GM23248 (cell line): ENCODE results near the gene FAM53A. TPM values are rescaled to one million over a fixed set of nuclear protein-coding genes. Genes with fewer than 3 reads are reported as not detected.

Experiments
- DNase-seq: peaks from one replicate; pipeline ENCODE4 v3.0.0-alpha.2; 2015
- H2AFZ ChIP-seq: fragments of 200-600 bp; sonication (generic); 2 replicates; pipeline ENCODE4 v1.6.1; 2016; ENCODE audit warnings: antibody characterized with exemption
- H3F3A ChIP-seq: fragments of 200-600 bp; sonication (generic); 2 replicates; pipeline ENCODE4 v1.6.1; 2016; ENCODE audit warnings: mild to moderate bottlenecking, antibody characterized with exemption, mixed run types; ENCODE audit not compliant: insufficient read depth
- H3K27ac ChIP-seq: fragments of 200-600 bp; sonication (generic); 2 replicates; pipeline ENCODE4 v1.5.1; 2016; ENCODE audit warnings: mild to moderate bottlenecking
- H3K27me3 ChIP-seq: fragments of 200-600 bp; sonication (generic); replicated peaks from 2 replicates; pipeline ENCODE4 v1.6.1; 2016; ENCODE audit warnings: mild to moderate bottlenecking; ENCODE audit not compliant: insufficient read depth
- H3K36me3 ChIP-seq: fragments of 200-600 bp; sonication (generic); 2 replicates; pipeline ENCODE4 v1.6.1; 2016; ENCODE audit warnings: low read depth, mild to moderate bottlenecking
- H3K4me1 ChIP-seq: fragments of 200-600 bp; sonication (generic); 2 replicates; pipeline ENCODE4 v1.6.1; 2016; ENCODE audit warnings: mild to moderate bottlenecking; ENCODE audit not compliant: insufficient read depth
- H3K4me2 ChIP-seq: fragments of 200-600 bp; sonication (generic); one replicate; pipeline ENCODE4 v1.6.1; 2016; ENCODE audit warnings: mild to moderate bottlenecking; ENCODE audit not compliant: unreplicated experiment
- H3K4me3 ChIP-seq: fragments of 200-600 bp; sonication (generic); 2 replicates; pipeline ENCODE4 v1.5.1; 2016; ENCODE audit warnings: mild to moderate bottlenecking
- H3K79me2 ChIP-seq: fragments of 200-600 bp; sonication (generic); 2 replicates; pipeline ENCODE4 v1.6.1; 2016; ENCODE audit warnings: mild to moderate bottlenecking; ENCODE audit not compliant: insufficient read depth
- H3K9ac ChIP-seq: fragments of 200-600 bp; sonication (generic); 2 replicates; pipeline ENCODE4 v1.6.1; 2016; ENCODE audit warnings: mild to moderate bottlenecking
- H3K9me2 ChIP-seq: fragments of 200-600 bp; sonication (generic); 2 replicates; pipeline ENCODE4 v1.6.1; 2016; ENCODE audit warnings: mixed run types, mild to moderate bottlenecking, moderate library complexity; ENCODE audit not compliant: insufficient read depth
- H3K9me3 ChIP-seq: fragments of 200-600 bp; sonication (generic); one replicate; pipeline ENCODE4 v1.6.1; 2017; ENCODE audit warnings: low read depth
- H4K20me1 ChIP-seq: fragments of 200-600 bp; sonication (generic); 2 replicates; pipeline ENCODE4 v1.6.0; 2016; ENCODE audit not compliant: insufficient read depth
- EZH2 ChIP-seq: fragments of 200-600 bp; sonication (generic); IDR thresholded peaks from 2 replicates; pipeline ENCODE4 v1.6.1; 2018; ENCODE audit warnings: antibody characterized with exemption, mild to moderate bottlenecking; ENCODE audit not compliant: insufficient read depth, poor library complexity, severe bottlenecking
- EZH2phosphoT487 ChIP-seq: fragments of 200-600 bp; sonication (generic); IDR thresholded peaks from 2 replicates; pipeline ENCODE4 v1.6.1; 2018; ENCODE audit warnings: antibody characterized with exemption, moderate library complexity, mild to moderate bottlenecking, low read depth; ENCODE audit not compliant: insufficient read depth
- WGBS, 2 experiments: methylation state at CpG; one replicate each; pipeline ENCODE4 v1.1.6; 2015 to 2017; ENCODE audit warnings: low lambda C conversion rate in 2 of 2, low coverage in 1 of 2; ENCODE audit errors: missing lambda C conversion rate in 2 of 2; 5-methylcytosine and 5-hydroxymethylcytosine counted together
- in situ Hi-C: fragments of 300-500 bp; cut with MboI; formaldehyde crosslinking; loops from 2 replicates; pipeline ENCODE4 v1.15.0; 2020
- polyA plus RNA-seq: library from polyadenylated mRNA; unstranded; fragments of >200 nt; fragmentation: Nextera tagmentation; extraction: Ambion mirVana; gene quantifications from 2 replicates; pipeline ENCODE4 v1.2.1, GENCODE V29; 2016
- total RNA-seq: library from RNA; depleted of rRNA; stranded (reverse); fragments of >200 nt; shearing (Covaris generic); gene quantifications from 2 replicates; pipeline ENCODE4 v1.2.3, GENCODE V29; 2014

The FAM53A gene
- total and polyA plus RNA-seq, 2 experiments from 2014 or later: 2.8 to 3.8 TPM

DNA sequence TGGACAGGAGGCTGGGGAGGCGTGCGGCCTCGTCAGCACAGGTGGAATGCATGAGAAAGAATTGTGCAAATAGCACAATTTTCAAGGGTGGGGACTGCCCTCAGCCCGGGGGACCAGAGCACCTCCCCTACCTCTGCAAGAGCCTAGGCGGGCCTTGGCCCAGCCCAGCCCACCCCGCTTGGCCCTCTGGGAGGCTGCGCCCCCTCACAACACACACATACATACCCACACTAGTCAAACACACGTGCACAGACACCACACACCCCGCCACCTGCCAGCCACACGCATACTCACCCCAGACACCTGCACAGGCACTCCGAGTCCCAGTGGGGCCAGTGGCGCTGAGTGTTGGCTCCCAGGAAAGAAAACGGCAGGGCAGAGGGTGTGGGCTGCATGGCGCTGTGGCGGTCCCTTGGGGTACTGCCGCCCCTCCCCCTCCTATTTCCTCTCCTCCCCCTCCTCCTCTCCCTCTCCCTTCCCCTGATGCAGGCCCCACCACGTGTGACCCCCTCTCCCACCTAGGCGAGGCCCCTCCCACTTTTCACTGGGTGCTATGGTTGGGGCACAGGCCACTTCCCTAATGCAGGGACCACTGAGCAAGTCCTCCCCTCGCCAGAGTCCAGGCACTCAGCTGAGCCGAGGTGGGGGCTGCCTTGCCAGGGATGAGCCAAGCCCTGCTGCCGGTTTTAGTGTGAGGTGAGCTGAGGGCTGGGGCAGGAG lies 84.5 kb downstream of the FAM53A start:
- DNase-seq: no peak
- Histone ChIP-seq H3K9ac (no peak overlapping the region), H3F3A (no peaks in the 10 kb centered on the region), H2AFZ (no peak overlapping the region), H3K9me3 (no peaks in the 10 kb centered on the region), H3K27me3 (no peaks in the 10 kb centered on the region), H3K36me3 (no peaks in the 10 kb centered on the region), H3K4me1 (no peaks in the 10 kb centered on the region), H3K4me3 (no peak overlapping the region), H3K9me2 (no peaks in the 10 kb centered on the region), H4K20me1 (no peaks in the 10 kb centered on the region), H3K79me2 (no peaks in the 10 kb centered on the region), H3K27ac (no peak overlapping the region), H3K4me2 (no peak overlapping the region)
- WGBS, 2 experiments: 65% methylated on average over 11 to 21 of the region's 21 CpGs
- in situ Hi-C loops: no loop called here
- TF ChIP-seq EZH2: no peak

DNA sequence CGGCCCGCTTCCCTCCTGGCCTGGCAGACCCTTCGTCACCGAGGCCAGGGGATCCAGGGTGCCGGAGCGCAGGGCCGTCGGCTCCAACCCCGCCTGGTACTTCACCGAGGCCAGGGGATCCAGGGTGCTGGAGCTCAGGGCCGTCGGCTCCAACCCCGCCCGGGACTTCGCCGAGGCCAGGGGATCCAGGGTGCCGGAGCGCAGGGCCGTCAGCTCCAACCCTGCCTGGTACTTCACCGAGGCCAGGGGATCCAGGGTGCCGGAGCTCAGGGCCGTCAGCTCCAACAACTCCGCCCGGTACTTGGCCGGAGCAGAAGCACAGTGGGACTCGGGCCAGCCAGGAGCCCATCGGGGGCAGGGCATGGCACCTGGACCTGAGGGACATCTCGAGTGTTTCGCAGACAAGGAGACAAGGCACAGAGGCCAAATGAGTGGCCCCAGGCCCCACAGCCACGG lies 85.1 kb downstream of the FAM53A start:
- no peak overlapping the region for H2AFZ ChIP-seq
- H3K36me3 ChIP-seq: no peaks in the 10 kb centered on the region
- 67% methylated on average over 10 to 19 of the region's 30 CpGs for WGBS, 2 experiments
- no peak for DNase-seq
- H3K9ac ChIP-seq: no peak overlapping the region
- no peaks in the 10 kb centered on the region for H3F3A ChIP-seq
- no peak overlapping the region for H3K4me3 ChIP-seq
- H3K27ac ChIP-seq: no peak overlapping the region
- H3K27me3 ChIP-seq: no peaks in the 10 kb centered on the region
- no peaks in the 10 kb centered on the region for H3K4me1 ChIP-seq
- no peaks in the 10 kb centered on the region for H4K20me1 ChIP-seq
- in situ Hi-C loops: no loop called here
- H3K9me3 ChIP-seq: no peaks in the 10 kb centered on the region
- H3K79me2 ChIP-seq: no peaks in the 10 kb centered on the region
- no peaks in the 10 kb centered on the region for H3K9me2 ChIP-seq
- H3K4me2 ChIP-seq: no peak overlapping the region
- TF ChIP-seq EZH2 (no peak), EZH2phosphoT487 (no peak)

DNA sequence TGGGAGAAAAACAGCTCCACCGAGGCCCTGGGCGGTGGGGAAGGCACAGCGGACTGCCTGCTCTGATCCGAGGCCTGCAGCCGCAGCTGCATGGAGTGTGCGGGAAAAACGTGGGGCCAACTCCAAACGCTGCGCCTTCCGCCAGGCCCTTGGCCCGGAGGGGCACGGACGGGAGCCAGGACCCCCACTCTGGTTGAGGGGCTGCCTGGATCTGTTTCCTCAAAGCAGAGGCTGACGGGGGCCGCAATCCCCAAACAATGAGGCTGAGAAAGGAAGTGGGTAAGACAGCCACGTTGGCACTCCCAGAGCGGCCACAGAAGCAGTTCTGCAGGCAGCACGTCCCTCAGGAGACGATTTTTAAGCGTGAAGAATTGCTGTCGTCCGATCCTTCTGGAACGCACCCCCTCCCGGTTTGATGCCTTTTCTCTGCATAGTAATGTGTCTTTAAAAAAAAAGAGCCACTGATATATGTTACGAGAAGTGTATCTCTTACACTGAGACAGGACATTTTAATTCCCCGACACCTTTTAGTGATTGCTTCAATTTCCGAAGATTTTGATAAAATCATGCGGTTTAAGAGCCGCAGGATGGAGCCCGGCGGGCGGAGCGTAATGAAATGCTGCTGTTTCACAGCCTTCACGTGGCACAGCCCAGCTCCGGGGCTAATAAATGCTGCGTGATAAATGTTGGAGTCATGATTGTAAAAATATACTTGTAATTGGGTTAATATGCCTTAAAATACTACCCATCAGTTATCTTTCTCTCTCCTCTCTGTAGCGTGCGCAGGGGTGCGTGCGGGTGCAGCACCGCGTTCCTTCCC lies 85.7 kb downstream of the FAM53A start:
- no peaks in the 10 kb centered on the region for H3F3A ChIP-seq
- no peaks in the 10 kb centered on the region for H3K4me1 ChIP-seq
- no peak overlapping the region for H3K9ac ChIP-seq
- no peak overlapping the region for H3K4me3 ChIP-seq
- no peak overlapping the region for H3K4me2 ChIP-seq
- no peaks in the 10 kb centered on the region for H3K79me2 ChIP-seq
- H3K27ac ChIP-seq: no peak overlapping the region
- no peaks in the 10 kb centered on the region for H3K27me3 ChIP-seq
- H4K20me1 ChIP-seq: no peaks in the 10 kb centered on the region
- H2AFZ ChIP-seq: no peak overlapping the region
- WGBS, 2 experiments: 86 to 88% methylated on average over 38 to 42 of the region's 42 CpGs
- no peak for DNase-seq
- TF ChIP-seq EZH2phosphoT487 (no peak), EZH2 (no peak)
- no peaks in the 10 kb centered on the region for H3K9me3 ChIP-seq
- H3K36me3 ChIP-seq: no peaks in the 10 kb centered on the region
- H3K9me2 ChIP-seq: no peaks in the 10 kb centered on the region
- in situ Hi-C loops: no loop called here

DNA sequence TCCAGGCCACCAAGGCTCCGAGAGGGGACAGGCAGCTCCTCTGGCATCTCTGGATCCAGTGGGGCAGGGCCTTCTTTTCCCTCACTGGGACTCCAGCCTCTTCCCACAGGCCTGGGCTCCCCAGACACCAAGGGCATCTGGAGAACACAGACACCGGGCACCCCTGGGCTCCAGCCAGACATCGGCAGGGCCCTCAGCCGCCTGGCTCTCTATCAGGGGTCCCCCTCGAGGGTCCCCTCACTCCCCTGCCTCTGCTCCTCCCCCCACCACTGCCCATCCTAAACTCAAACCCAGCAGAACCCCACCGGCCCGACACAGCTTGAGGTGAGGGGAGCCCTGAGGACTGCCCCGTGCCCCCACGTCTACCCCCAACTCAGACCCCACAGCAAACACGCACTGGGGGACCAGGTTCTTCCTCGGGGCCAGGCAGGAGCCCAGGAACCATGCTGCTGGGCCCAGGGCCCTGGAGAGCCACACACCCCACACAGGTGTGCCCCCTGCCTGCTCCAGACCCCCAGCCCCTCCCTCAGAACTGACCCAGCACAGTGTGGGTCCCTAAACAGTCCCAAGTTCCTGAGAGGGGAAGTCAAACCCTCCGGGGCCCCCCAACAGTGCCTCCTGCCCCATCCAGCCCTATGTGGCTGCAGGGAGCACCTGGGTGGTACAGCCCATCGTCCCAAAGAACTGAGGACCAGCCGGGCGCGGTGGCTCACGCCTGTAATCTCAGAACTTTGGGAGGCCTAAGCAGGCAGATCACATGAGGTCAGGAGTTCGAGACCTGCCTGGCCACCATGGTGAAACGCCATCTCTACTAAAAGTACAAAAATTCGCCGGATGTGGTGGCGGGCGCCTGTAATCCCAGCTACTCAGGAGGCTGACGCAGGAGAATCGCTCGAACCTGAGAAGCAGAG lies 86.8 kb downstream of the FAM53A start:
- in situ Hi-C loops: no loop called here

More for the DNA sequence above, 86.8 kb downstream of the FAM53A start:
- Histone ChIP-seq H3K79me2 (no peaks in the 10 kb centered on the region), H3K36me3 (no peaks in the 10 kb centered on the region), H3K4me1 (no peaks in the 10 kb centered on the region), H3K9me2 (no peaks in the 10 kb centered on the region), H3K9me3 (no peaks in the 10 kb centered on the region), H3F3A (no peaks in the 10 kb centered on the region), H3K9ac (no peak overlapping the region), H3K4me2 (no peak overlapping the region), H3K27me3 (no peaks in the 10 kb centered on the region), H3K27ac (no peak overlapping the region), H3K4me3 (no peak overlapping the region), H4K20me1 (no peaks in the 10 kb centered on the region), H2AFZ (no peak overlapping the region)
- 76 to 82% methylated on average over 15 to 26 of the region's 26 CpGs for WGBS, 2 experiments
- no peak for DNase-seq
- no peak for TF ChIP-seq EZH2phosphoT487
- TF ChIP-seq EZH2: no peak
